Measurements from ENCODE around the gene VPS4A. TPM values are rescaled to one million over a fixed set of nuclear protein-coding genes. Genes with fewer than 3 reads are reported as not detected.

The VPS4A gene
- total and polyA plus RNA-seq, 7 donors, result 38.1 to 76.2 (median 56.5) TPM

DNA sequence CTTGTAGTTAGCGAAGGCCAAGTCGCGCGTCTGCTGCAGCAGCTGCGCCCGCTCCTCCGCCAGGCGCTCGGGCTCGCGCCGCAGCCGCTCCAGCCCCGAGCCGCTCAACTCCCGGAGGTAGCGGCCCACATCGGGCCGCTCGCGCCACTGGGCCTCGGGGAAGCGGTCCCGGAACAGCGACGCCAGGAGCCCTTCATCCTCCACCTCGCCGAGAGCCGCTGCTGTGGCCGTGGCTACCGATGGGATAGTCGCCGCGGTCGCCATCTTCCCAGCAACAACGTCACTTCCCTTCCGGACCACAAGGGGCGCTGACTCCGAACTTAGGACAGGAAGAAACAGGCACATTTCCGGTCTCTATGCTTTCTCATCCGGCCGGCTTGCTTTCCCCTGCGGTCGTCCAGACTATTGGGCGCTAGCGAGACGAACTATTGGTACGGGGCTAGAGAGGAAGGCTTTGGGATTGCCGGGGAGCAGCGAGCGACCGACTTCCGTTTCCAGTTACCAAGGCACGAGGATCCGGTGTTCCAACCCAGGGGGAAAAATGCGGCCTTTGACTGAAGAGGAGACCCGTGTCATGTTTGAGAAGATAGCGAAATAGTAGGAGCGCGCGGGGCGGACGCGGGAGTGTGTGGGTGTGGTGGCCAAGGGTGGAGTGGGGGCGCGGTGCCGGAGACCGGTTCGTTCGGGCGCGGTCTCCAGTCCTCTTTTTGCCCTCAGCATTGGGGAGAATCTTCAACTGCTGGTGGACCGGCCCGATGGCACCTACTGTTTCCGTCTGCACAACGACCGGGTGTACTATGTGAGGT is 28.3 kb downstream of the VPS4A start, which contains the start of the genes COG8 and NIP7:
COG8 (minus strand) TSS at position 276 of the 806 bp plus-strand sequence; CDS start at position 264, 12 bp downstream.
NIP7 (plus strand) TSS at position 484 of the 806 bp plus-strand sequence; CDS start at position 542, 58 bp downstream.
- peak within 1 kb of the TSS; percentile 94 for H3K27ac ChIP-seq
- intact Hi-C loops (cut with DNase I), result loop anchor here (1.0 to 5.0 kb wide), 3 partner anchors 28 to 45 kb away; partner anchors contain the start of gene VPS4A (in 1 of the 2)
- no peaks in the 10 kb centered on the region for H3K9me3 ChIP-seq
- H3K4me1 ChIP-seq, result peaks cover 23% of the 10 kb centered on the region
- DNase-seq (peak; percentile 95 to 97), ATAC-seq (peak; percentile 97 to 98 (median 98))
- TF ChIP-seq, protein P1, sequence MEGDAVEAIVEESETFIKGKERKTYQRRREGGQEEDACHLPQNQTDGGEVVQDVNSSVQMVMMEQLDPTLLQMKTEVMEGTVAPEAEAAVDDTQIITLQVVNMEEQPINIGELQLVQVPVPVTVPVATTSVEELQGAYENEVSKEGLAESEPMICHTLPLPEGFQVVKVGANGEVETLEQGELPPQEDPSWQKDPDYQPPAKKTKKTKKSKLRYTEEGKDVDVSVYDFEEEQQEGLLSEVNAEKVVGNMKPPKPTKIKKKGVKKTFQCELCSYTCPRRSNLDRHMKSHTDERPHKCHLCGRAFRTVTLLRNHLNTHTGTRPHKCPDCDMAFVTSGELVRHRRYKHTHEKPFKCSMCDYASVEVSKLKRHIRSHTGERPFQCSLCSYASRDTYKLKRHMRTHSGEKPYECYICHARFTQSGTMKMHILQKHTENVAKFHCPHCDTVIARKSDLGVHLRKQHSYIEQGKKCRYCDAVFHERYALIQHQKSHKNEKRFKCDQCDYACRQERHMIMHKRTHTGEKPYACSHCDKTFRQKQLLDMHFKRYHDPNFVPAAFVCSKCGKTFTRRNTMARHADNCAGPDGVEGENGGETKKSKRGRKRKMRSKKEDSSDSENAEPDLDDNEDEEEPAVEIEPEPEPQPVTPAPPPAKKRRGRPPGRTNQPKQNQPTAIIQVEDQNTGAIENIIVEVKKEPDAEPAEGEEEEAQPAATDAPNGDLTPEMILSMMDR (IDR thresholded peaks at IDR 0.05), result peak; percentile 79
- peaks cover 5 to 65% of the 10 kb centered on the region in 2 donors for H3K36me3 ChIP-seq (ENCODE audit: insufficient read depth in 1 of 2, low read depth in 1 of 2)
- WGBS, 3 donors, result 0 to 1% (median 1%) methylated on average over 74 to 77 of the region's 77 CpGs
- peak within 1 kb of the TSS; percentile 91 for H3K4me3 ChIP-seq
- H3K27me3 ChIP-seq (ENCODE audit: insufficient read depth in 3 of 3, low read length in 2 of 3), result no peaks in the 10 kb centered on the region

DNA sequence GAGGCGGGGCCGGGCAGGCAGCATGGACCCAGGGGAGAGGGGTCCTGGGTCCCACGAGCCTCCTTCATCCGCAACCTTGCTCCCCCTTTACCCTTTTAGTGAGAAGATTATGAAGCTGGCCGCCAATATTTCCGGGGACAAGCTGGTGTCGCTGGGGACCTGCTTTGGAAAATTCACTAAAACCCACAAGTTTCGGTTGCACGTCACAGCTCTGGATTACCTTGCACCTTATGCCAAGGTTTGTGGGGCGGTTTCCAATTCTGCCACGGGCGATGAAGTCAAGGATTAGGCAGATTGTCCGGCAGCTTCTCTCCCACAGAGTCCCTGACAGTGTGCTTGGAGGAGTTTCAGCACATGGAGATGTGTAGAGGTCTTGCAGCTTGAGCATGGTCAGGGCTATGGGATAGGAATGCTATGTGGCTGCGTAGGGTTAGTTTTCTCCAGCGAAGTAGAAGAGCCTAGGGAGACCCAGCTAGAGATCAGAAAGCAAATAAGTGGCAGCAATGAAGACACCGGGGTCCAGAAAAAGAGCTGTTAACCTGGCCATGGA is 29.0 kb downstream of the VPS4A start:
- 7 to 10% (median 8%) methylated on average over 16 of the region's 16 CpGs for WGBS, 3 donors
- ATAC-seq (no peak), DNase-seq (no peak)
- intact Hi-C loops (cut with DNase I), result loop anchor here (2.0 to 5.0 kb wide), 2 partner anchors 42 to 45 kb away; no protein-coding TSS in a partner anchor
- Histone ChIP-seq H3K9me3 (no peaks in the 10 kb centered on the region), H3K27me3 (ENCODE audit: insufficient read depth in 3 of 3, low read length in 2 of 3) (no peaks in the 10 kb centered on the region), H3K4me3 (peak overlapping the region; percentile 91), H3K27ac (peak overlapping the region; percentile 94), H3K36me3 (ENCODE audit: insufficient read depth in 1 of 2, low read depth in 1 of 2) (peaks cover 5 to 65% of the 10 kb centered on the region in 2 donors), H3K4me1 (peaks cover 23% of the 10 kb centered on the region)
- TF ChIP-seq, protein P1 (IDR thresholded peaks at IDR 0.05), result no peak

DNA sequence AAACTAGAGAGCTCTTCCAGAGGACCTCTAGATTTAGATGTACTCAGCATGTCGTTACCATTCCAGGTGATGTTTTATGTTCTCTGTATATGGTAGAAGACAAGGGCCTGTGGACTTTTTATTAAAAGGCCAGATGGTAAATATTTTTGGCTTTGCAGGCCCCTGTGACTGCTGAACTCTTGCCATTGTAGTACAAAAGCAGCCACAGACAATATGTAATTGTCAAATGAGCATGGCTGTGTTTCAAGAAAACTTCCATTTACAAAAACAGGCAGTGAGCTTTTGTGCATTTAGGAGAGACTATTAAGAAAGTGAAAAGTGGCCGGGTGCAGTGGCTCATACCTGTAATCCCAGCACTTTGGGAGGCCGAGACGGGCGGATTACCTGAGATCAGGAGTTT is 33.0 kb downstream of the VPS4A start:
- 93 to 97% (median 96%) methylated on average over 5 of the region's 5 CpGs for WGBS, 3 donors
- intact Hi-C loops (cut with DNase I), result loop anchor here in 1 of 2 donors (5.0 kb wide), 1 partner anchor 38 kb away; no protein-coding TSS in a partner anchor
- H3K4me3 ChIP-seq, result no peak overlapping the region
- H3K4me1 ChIP-seq, result peaks cover 9% of the 10 kb centered on the region
- H3K36me3 ChIP-seq (ENCODE audit: insufficient read depth in 1 of 2, low read depth in 1 of 2), result peaks cover 5 to 69% of the 10 kb centered on the region in 2 donors
- TF ChIP-seq, protein P1 (IDR thresholded peaks at IDR 0.05), result no peak
- DNase-seq (no peak), ATAC-seq (no peak)
- H3K27me3 ChIP-seq (ENCODE audit: insufficient read depth in 3 of 3, low read length in 2 of 3), result no peaks in the 10 kb centered on the region
- H3K9me3 ChIP-seq, result no peaks in the 10 kb centered on the region
- no peak overlapping the region for H3K27ac ChIP-seq

DNA sequence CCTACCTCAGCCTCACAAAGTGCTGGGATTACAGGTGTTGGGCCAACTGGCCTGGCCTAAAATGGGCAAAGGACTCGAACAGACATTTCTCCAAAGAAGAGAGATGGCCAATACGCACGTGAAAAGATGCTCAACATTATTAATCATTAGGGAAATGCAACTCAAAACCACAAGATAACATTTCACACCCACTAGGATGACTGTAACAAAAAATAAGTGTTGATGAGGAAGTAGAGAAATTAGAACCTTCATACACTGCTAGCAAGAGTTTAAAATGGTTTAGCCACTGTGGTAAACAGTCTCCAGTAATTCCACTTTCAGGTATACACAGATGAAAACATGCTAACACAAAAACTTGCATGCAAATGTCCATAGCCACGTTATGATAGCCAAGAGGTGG is 34.8 kb downstream of the VPS4A start:
- TF ChIP-seq, protein P1 (IDR thresholded peaks at IDR 0.05), result no peak
- no peaks in the 10 kb centered on the region for H3K27me3 ChIP-seq (ENCODE audit: insufficient read depth in 3 of 3, low read length in 2 of 3)
- H3K9me3 ChIP-seq, result no peaks in the 10 kb centered on the region
- WGBS, 3 donors, result 77 to 83% (median 78%) methylated on average over 4 of the region's 4 CpGs
- H3K27ac ChIP-seq, result no peak overlapping the region
- H3K4me3 ChIP-seq, result no peak overlapping the region
- DNase-seq, result no peak
- no peak for ATAC-seq
- intact Hi-C loops (cut with DNase I), result no loop called here
- peaks cover 1% of the 10 kb centered on the region for H3K4me1 ChIP-seq
- peaks cover 5 to 82% of the 10 kb centered on the region in 2 donors for H3K36me3 ChIP-seq (ENCODE audit: insufficient read depth in 1 of 2, low read depth in 1 of 2)
